Spinal cord (tissue), 10 donors: ENCODE results near the gene CHRNA4. TPM values are rescaled to one million over a fixed set of nuclear protein-coding genes. Genes with fewer than 3 reads are reported as not detected.
"Not testable (repeated sequence)": the region's sequence is repeated elsewhere in the genome, so short reads cannot be mapped to it uniquely, and the experiment has no call there.

Experiments
- DNase-seq, 6 donors: peaks; one replicate each; pipeline versions ENCODE4 v3.0.0 to v3.0.0-alpha.2; 2013 to 2015; ENCODE audit warnings: low spot score in 6 of 6, low read depth in 4 of 6
- H3K27ac ChIP-seq: one replicate; pipeline ENCODE4 v1.5.1; 2013; ENCODE audit warnings: low read depth, low read length, control low read depth
- H3K27me3 ChIP-seq: one replicate; pipeline ENCODE4 v1.6.1; 2013; ENCODE audit warnings: low read length; ENCODE audit not compliant: control insufficient read depth, insufficient read depth
- H3K36me3 ChIP-seq: one replicate; pipeline ENCODE4 v1.6.1; 2013; ENCODE audit warnings: low read length; ENCODE audit not compliant: control insufficient read depth, insufficient read depth
- H3K4me1 ChIP-seq: one replicate; pipeline ENCODE4 v1.6.1; 2013; ENCODE audit warnings: low read length; ENCODE audit not compliant: control insufficient read depth, insufficient read depth
- H3K4me3 ChIP-seq: one replicate; pipeline ENCODE4 v1.5.1; 2013; ENCODE audit warnings: low read depth, low read length, control low read depth
- H3K9me3 ChIP-seq: one replicate; pipeline ENCODE4 v1.6.1; 2013; ENCODE audit warnings: low read length; ENCODE audit not compliant: control insufficient read depth, insufficient read depth
- WGBS: methylation state at CpG from one replicate; pipeline ENCODE4 v1.1.5; 2013; ENCODE audit warnings: missing lambda C conversion rate; ENCODE audit not compliant: insufficient coverage; 5-methylcytosine and 5-hydroxymethylcytosine counted together
- polyA plus RNA-seq, 2 donors: library from polyadenylated mRNA; unstranded; fragments of 120-200 nt; gene quantifications; one replicate each; pipeline ENCODE4 v1.2.1, GENCODE V29; 2013; ENCODE audit not compliant: insufficient read length in 2 of 2
- total RNA-seq, 2 donors: library from RNA; depleted of rRNA in 1 of 2; stranded (reverse); fragments of 120-200 nt in 1 of 2; fragments of >200 nt in 1 of 2; gene quantifications; one replicate each; pipeline versions ENCODE4 v1.2.3 to v1.2.4, GENCODE V29; 2013 to 2014
- donor health status: healthy.

Gene CHRNA4
- total and polyA plus RNA-seq, 4 donors = 5.5 to 64.2 (median 33.5) TPM

- H3K4me3 ChIP-seq, H3K9me3 ChIP-seq, DNase-seq, H3K27ac ChIP-seq, H3K27me3 ChIP-seq: not testable (repeated sequence)
- H3K4me1 ChIP-seq = peaks cover 10% of the 10 kb centered on the region
- WGBS = 98% methylated on average over 8 of the region's 9 CpGs
- peaks cover 35% of the 10 kb centered on the region for H3K36me3 ChIP-seq
Measured at GRCh38 chr20:63335060-63335459, 26.1 kb downstream of the CHRNA4 start.

- 90% methylated on average over 3 of the region's 8 CpGs for WGBS
- no peak for DNase-seq
- H3K9me3 ChIP-seq = peaks cover 3% of the 10 kb centered on the region
- H3K36me3 ChIP-seq = peaks cover 42% of the 10 kb centered on the region
- no peak overlapping the region for H3K27ac ChIP-seq
- H3K27me3 ChIP-seq = no peaks in the 10 kb centered on the region
- H3K4me3 ChIP-seq = no peak overlapping the region
- peaks cover 10% of the 10 kb centered on the region for H3K4me1 ChIP-seq
Measured at GRCh38 chr20:63334356-63334755, 26.8 kb downstream of the CHRNA4 start.

- peaks cover 10% of the 10 kb centered on the region for H3K4me1 ChIP-seq
- H3K9me3 ChIP-seq = peaks cover 3% of the 10 kb centered on the region
- H3K36me3 ChIP-seq = peaks cover 51% of the 10 kb centered on the region
- H3K27me3 ChIP-seq = no peaks in the 10 kb centered on the region
- no peak overlapping the region for H3K27ac ChIP-seq
- H3K4me3 ChIP-seq = no peak overlapping the region
- WGBS = 80% methylated on average over 19 of the region's 19 CpGs
- DNase-seq = no peak
Measured at GRCh38 chr20:63333241-63333836, 27.8 kb downstream of the CHRNA4 start.

GRCh38 chr20:63332488-63333240 lies 28.5 kb downstream of the CHRNA4 start:
- 82% methylated on average over 21 of the region's 22 CpGs for WGBS
- H3K4me1 ChIP-seq = peaks cover 10% of the 10 kb centered on the region
- no peak overlapping the region for H3K4me3 ChIP-seq
- H3K27me3 ChIP-seq = no peaks in the 10 kb centered on the region
- no peak for DNase-seq
- peaks cover 57% of the 10 kb centered on the region for H3K36me3 ChIP-seq
- H3K9me3 ChIP-seq = peaks cover 3% of the 10 kb centered on the region
- H3K27ac ChIP-seq = no peak overlapping the region

- DNase-seq = no peak
- peaks cover 3% of the 10 kb centered on the region for H3K9me3 ChIP-seq
- peaks cover 10% of the 10 kb centered on the region for H3K4me1 ChIP-seq
- peaks cover 61% of the 10 kb centered on the region for H3K36me3 ChIP-seq
- no peaks in the 10 kb centered on the region for H3K27me3 ChIP-seq
- 96% methylated on average over 8 of the region's 8 CpGs for WGBS
- H3K27ac ChIP-seq = no peak overlapping the region
- H3K4me3 ChIP-seq = no peak overlapping the region
Measured at GRCh38 chr20:63331741-63332400, 29.3 kb downstream of the CHRNA4 start.

- WGBS = 71% methylated on average over 11 of the region's 13 CpGs
- Histone ChIP-seq H3K27me3 (no peaks in the 10 kb centered on the region), H3K4me3 (no peak overlapping the region), H3K4me1 (peaks cover 9% of the 10 kb centered on the region), H3K9me3 (peaks cover 3% of the 10 kb centered on the region), H3K36me3 (peaks cover 62% of the 10 kb centered on the region), H3K27ac (no peak overlapping the region)
- no peak for DNase-seq
Measured at GRCh38 chr20:63330940-63331339, 30.2 kb downstream of the CHRNA4 start.

- WGBS = 89% methylated on average over 20 of the region's 20 CpGs
- Histone ChIP-seq H3K36me3 (peaks cover 67% of the 10 kb centered on the region), H3K4me1 (peaks cover 7% of the 10 kb centered on the region)
Measured at GRCh38 chr20:63330084-63330760, 30.9 kb downstream of the CHRNA4 start.

GRCh38 chr20:63329331-63330083 lies 31.6 kb downstream of the CHRNA4 start:
- WGBS = 91% methylated on average over 18 of the region's 18 CpGs
- Histone ChIP-seq H3K4me1 (peaks cover 7% of the 10 kb centered on the region), H3K27me3 (no peaks in the 10 kb centered on the region), H3K4me3 (no peak overlapping the region), H3K9me3 (peaks cover 3% of the 10 kb centered on the region), H3K27ac (no peak overlapping the region), H3K36me3 (peaks cover 69% of the 10 kb centered on the region)
- DNase-seq = no peak

More at GRCh38 chr20:63330084-63330760, 30.9 kb downstream of the CHRNA4 start:
- no peaks in the 10 kb centered on the region for H3K27me3 ChIP-seq
- H3K9me3 ChIP-seq = peaks cover 3% of the 10 kb centered on the region
- H3K4me3 ChIP-seq = no peak overlapping the region
- DNase-seq = no peak
- H3K27ac ChIP-seq = no peak overlapping the region

GRCh38 chr20:63328718-63329275 lies 32.4 kb downstream of the CHRNA4 start:
- Histone ChIP-seq H3K4me3 (no peak overlapping the region), H3K9me3 (peaks cover 3% of the 10 kb centered on the region), H3K4me1 (peaks cover 7% of the 10 kb centered on the region), H3K27me3 (no peaks in the 10 kb centered on the region), H3K27ac (no peak overlapping the region), H3K36me3 (peaks cover 69% of the 10 kb centered on the region)
- WGBS = 72% methylated on average over 13 of the region's 21 CpGs
- no peak for DNase-seq
